H1 (cell line): ENCODE results near the gene MPHOSPH8.

Experiments
- EZH2 ChIP-seq: fragments of 200-600 bp; sonication (generic); IDR thresholded peaks from 2 replicates; pipeline ENCODE4 v1.7.1; 2012; ENCODE audit warnings: low read depth, mild to moderate bottlenecking, moderate library complexity, low read length, inconsistent platforms; ENCODE audit not compliant: severe bottlenecking
- GABPA ChIP-seq: IDR thresholded peaks from 2 replicates; pipeline ENCODE4 v1.6.1; 2011; ENCODE audit warnings: mild to moderate bottlenecking, low read length, moderate library complexity, borderline replicate concordance; ENCODE audit not compliant: insufficient read depth
- JUND ChIP-seq: IDR thresholded peaks from 2 replicates; pipeline ENCODE4 v1.6.1; 2011; ENCODE audit warnings: mild to moderate bottlenecking, improper control_type of control experiment, low read length
- NRF1 ChIP-seq: IDR thresholded peaks from 2 replicates; pipeline ENCODE4 v1.6.1; 2011; ENCODE audit warnings: mild to moderate bottlenecking, low read depth, low read length, improper control_type of control experiment
- POLR2A ChIP-seq, 2 experiments: IDR thresholded peaks; 1 replicate in 1 of 2; 2 replicates in 1 of 2; pipeline ENCODE4 v1.6.1; 2011; ENCODE audit warnings: low read depth in 2 of 2, low read length in 2 of 2, mild to moderate bottlenecking in 2 of 2; ENCODE audit errors: control extremely low read depth in 1 of 2
- RAD21 ChIP-seq, 2 experiments: IDR thresholded peaks in 1 of 2; conservative IDR thresholded peaks in 1 of 2; 2 replicates each; pipeline ENCODE4 v1.6.1; 2011; ENCODE audit warnings: low read depth in 2 of 2, low read length in 2 of 2, improper control_type of control experiment in 1 of 2, inconsistent platforms in 1 of 2, mild to moderate bottlenecking in 1 of 2, moderate library complexity in 1 of 2
- SIRT6 ChIP-seq: IDR thresholded peaks from one replicate; pipeline ENCODE4 v1.7.1; 2012; ENCODE audit warnings: low read length, inconsistent platforms
- TAF1 ChIP-seq: IDR thresholded peaks from 2 replicates; pipeline ENCODE4 v1.6.1; 2011; ENCODE audit warnings: mild to moderate bottlenecking, low read depth, low read length
- TEAD4 ChIP-seq: IDR thresholded peaks from 2 replicates; pipeline ENCODE4 v1.6.1; 2012; ENCODE audit warnings: low read depth, low read length, inconsistent platforms, mixed read lengths
- YY1 ChIP-seq: IDR thresholded peaks from 2 replicates; pipeline ENCODE4 v1.6.1; 2011; ENCODE audit warnings: low read depth, mild to moderate bottlenecking, low read length
- ZNF274 ChIP-seq: IDR thresholded peaks from 2 replicates; pipeline ENCODE4 v1.7.0; 2012; ENCODE audit warnings: low read length, borderline replicate concordance; ENCODE audit errors: extremely low read depth
- TF ChIP-seq, protein P1 (sequence below): IDR thresholded peaks from 2 replicates; pipeline ENCODE4 v1.6.1; 2012; ENCODE audit warnings: inconsistent platforms
- TF ChIP-seq, protein P2 (sequence below), 3 experiments: IDR thresholded peaks; 1 replicate in 2 of 3; 2 replicates in 1 of 3; pipeline versions ENCODE4 v1.5.1 to v1.6.1; 2011; ENCODE audit warnings: low read length in 3 of 3, mild to moderate bottlenecking in 3 of 3, inconsistent platforms in 2 of 3, low read depth in 1 of 3, moderate library complexity in 1 of 3; ENCODE audit not compliant: insufficient read depth in 1 of 3; ENCODE audit errors: control extremely low read depth in 1 of 3

DNA sequence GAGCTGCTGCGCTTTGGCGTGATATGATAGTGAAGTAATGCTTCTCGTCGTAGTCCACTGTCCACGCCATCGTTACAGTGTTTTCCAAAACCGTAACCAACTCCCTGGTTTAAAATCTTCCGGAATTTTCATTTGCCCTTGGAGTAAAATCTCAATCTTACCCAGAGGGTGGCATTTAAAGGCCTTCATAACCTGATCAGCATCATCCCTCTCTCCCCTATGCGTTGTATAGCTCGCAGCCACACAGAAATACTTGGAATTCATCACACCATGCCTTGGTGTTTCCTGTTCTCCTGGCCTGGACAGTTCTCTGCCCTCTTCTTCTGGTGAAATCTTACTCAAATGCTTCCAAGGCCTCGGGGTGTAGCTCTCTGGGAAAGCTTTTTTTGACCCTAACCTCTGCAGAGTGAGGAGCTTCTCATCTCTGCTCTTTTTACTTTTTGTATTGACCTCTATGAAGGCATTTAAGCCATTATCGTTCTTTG lies 839 bp downstream of the MPHOSPH8 start:
- TF ChIP-seq, protein P1, sequence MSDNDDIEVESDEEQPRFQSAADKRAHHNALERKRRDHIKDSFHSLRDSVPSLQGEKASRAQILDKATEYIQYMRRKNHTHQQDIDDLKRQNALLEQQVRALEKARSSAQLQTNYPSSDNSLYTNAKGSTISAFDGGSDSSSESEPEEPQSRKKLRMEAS, result no peak
- TF ChIP-seq NRF1, result no peak
- TF ChIP-seq POLR2A (IDR thresholded peaks at IDR 0.05; ENCODE audit: control extremely low read depth in 1 of 2, low read depth in 2 of 2, low read length in 2 of 2), result no peak
- TF ChIP-seq RAD21 (IDR thresholded peaks at IDR 0.05 in 1 of 2, conservative IDR thresholded peaks at IDR 0.05 in 1 of 2; ENCODE audit: low read depth in 2 of 2, low read length in 2 of 2), result no peak
- TF ChIP-seq YY1, result no peak
- no peak for TF ChIP-seq GABPA
- no peak for TF ChIP-seq EZH2
- TF ChIP-seq, protein P2, sequence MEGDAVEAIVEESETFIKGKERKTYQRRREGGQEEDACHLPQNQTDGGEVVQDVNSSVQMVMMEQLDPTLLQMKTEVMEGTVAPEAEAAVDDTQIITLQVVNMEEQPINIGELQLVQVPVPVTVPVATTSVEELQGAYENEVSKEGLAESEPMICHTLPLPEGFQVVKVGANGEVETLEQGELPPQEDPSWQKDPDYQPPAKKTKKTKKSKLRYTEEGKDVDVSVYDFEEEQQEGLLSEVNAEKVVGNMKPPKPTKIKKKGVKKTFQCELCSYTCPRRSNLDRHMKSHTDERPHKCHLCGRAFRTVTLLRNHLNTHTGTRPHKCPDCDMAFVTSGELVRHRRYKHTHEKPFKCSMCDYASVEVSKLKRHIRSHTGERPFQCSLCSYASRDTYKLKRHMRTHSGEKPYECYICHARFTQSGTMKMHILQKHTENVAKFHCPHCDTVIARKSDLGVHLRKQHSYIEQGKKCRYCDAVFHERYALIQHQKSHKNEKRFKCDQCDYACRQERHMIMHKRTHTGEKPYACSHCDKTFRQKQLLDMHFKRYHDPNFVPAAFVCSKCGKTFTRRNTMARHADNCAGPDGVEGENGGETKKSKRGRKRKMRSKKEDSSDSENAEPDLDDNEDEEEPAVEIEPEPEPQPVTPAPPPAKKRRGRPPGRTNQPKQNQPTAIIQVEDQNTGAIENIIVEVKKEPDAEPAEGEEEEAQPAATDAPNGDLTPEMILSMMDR (IDR thresholded peaks at IDR 0.05; ENCODE audit: control extremely low read depth in 1 of 3, insufficient read depth in 1 of 3, low read depth in 1 of 3, low read length in 3 of 3), result no peak
- no peak for TF ChIP-seq ZNF274
- no peak for TF ChIP-seq SIRT6
- TF ChIP-seq TAF1, result no peak
- TF ChIP-seq TEAD4, result no peak
- no peak for TF ChIP-seq JUND
